GM12875 (cell line): ENCODE measurements around the gene CDIP1.

Experiments
- H3K4me3 ChIP-seq: one replicate; pipeline ENCODE4 v1.5.1; 2011; ENCODE audit warnings: low read depth, low read length, control low read depth
- CTCF ChIP-seq: IDR thresholded peaks from 2 replicates; pipeline ENCODE4 v1.5.1; 2011; ENCODE audit warnings: low read depth, mild to moderate bottlenecking, control low read depth, inconsistent platforms, low read length, moderate library complexity, borderline replicate concordance; ENCODE audit not compliant: insufficient read depth

The CDIP1 gene

GRCh38 chr16:4513086-4513860 is 25.3 kb downstream of the CDIP1 start:
- H3K4me3 ChIP-seq = no peak overlapping the region
- no peak for TF ChIP-seq CTCF

DNA sequence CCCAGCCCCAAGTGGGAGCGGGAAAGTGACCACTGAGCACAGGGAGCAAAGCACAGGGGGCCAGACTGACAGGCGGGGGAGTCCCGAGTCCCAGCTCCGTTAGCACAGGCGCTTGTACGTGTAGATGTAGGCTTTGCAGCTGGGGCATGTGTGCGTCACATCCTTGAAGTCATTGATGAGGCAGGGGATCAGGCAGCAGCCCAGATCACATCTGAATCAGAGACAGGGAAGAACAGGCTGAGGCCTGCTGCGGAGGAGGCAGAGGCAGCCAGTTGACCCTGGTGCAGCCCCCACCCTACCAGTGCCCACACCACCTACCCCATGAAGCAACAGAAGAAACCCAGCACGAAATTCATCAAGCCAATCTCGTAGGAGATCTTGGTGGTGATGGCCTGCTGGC is 26.1 kb downstream of the CDIP1 start:
- no peak for TF ChIP-seq CTCF
- H3K4me3 ChIP-seq = no peak overlapping the region

DNA sequence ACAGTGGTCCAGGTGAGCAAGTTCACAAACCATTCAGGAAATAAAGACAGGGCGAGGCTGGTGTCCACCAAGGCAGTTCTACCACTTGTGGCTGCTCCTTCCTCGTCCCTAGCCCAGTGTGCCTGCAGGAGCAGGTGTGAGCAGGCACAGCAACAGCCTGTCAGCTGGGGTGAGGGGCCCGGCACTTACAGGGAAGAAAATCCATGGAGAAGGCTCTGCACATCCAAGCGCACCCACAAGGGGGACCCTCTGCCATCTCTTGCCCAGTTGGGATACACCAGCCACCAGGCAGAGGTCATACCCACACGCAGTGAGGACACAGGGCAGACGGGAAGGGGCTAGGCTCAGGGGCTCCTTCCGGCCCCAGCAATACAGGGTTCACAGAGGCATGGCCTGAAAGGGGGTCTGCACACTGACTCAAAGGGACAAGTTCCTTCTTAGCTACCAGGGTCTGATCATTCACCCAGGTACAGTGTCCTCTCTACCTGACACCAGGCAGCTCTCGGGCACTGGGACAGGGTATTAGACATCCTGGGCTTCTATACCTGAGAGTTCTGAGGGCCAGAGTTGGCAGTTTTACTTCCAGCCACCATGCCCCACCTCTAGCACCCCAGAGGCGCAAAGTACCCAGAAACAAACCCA is 27.0 kb downstream of the CDIP1 start:
- peak; percentile 40; the same call in 1 of the 2 replicates for TF ChIP-seq CTCF
- no peak overlapping the region for H3K4me3 ChIP-seq

DNA sequence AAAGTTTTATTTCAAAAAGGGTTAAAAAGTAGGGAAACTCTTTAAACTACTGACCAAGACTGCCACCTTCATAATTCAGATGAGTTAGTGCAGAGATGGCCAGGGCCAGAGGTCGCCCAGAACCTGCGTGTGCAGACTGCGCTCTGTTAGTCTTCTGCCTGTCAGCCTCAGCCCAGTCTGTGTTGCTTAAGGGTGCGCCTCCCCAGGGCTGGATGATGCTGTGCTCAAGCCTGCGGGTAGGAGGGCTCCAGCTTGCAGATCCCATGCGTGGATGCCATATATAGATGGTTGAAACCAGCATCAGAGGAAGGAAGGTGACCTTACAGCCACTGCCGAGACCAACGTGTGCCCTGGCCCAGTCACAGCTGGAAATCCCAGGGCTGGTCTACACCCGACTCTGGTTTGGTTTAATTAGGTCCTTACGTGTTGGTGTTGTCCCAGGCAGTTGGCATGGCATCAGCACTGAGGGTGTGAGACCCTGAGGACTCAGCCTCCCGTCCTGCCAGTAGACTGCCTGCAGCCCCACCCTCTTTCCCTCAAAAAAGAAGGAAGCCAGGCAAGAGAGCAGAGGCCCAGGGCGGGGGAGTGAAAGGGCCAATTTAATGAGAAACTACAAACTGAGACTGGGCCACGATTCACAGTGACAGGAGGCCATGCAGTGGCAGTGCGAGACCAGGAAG is 27.7 kb downstream of the CDIP1 start:
- no peak overlapping the region for H3K4me3 ChIP-seq

GRCh38 chr16:4510131-4510530 is 28.4 kb downstream of the CDIP1 start:
- H3K4me3 ChIP-seq = no peak overlapping the region
- TF ChIP-seq CTCF = no peak

More for the DNA sequence above, 27.7 kb downstream of the CDIP1 start:
- no peak for TF ChIP-seq CTCF

- no peak for TF ChIP-seq CTCF
Observed at GRCh38 chr16:4509420-4509819, 29.2 kb downstream of the CDIP1 start.

More at GRCh38 chr16:4509420-4509819, 29.2 kb downstream of the CDIP1 start:
- no peak overlapping the region for H3K4me3 ChIP-seq
